NT2/D1 (cell line): ENCODE measurements around the gene CKAP2L.

Source experiments
- DNase-seq: peaks from one replicate; pipeline ENCODE4 v3.0.0-alpha.2; 2011; ENCODE audit warnings: low read depth, low spot score
- H3K27me3 ChIP-seq: 2 replicates; pipeline ENCODE4 v1.6.0; 2011; ENCODE audit warnings: mild to moderate bottlenecking; ENCODE audit not compliant: insufficient read length, insufficient read depth
- H3K36me3 ChIP-seq: 2 replicates; pipeline ENCODE4 v1.6.1; 2011; ENCODE audit warnings: mild to moderate bottlenecking, low read length, mixed read lengths; ENCODE audit not compliant: insufficient read depth, insufficient read length
- H3K4me1 ChIP-seq: 2 replicates; pipeline ENCODE4 v1.5.1; 2011; ENCODE audit not compliant: insufficient read depth, insufficient read length
- H3K4me3 ChIP-seq: 2 replicates; pipeline ENCODE4 v1.5.1; 2011; ENCODE audit warnings: low read depth; ENCODE audit not compliant: insufficient read length
- H3K9ac ChIP-seq: 2 replicates; pipeline ENCODE4 v1.6.0; 2011; ENCODE audit warnings: low read depth; ENCODE audit not compliant: insufficient read length
- H3K9me3 ChIP-seq: 2 replicates; pipeline ENCODE4 v1.5.1; 2011; ENCODE audit warnings: mild to moderate bottlenecking, low read length; ENCODE audit not compliant: insufficient read depth
- SUZ12 ChIP-seq: IDR thresholded peaks from 2 replicates; pipeline ENCODE4 v1.6.1; 2011; ENCODE audit not compliant: insufficient read length, insufficient read depth; ENCODE audit errors: extremely low read depth
- YY1 ChIP-seq: IDR thresholded peaks from 2 replicates; pipeline ENCODE4 v1.6.1; 2011; ENCODE audit not compliant: insufficient read length, insufficient read depth
- ZNF274 ChIP-seq: IDR thresholded peaks from 2 replicates; pipeline ENCODE4 v1.6.1; 2011; ENCODE audit warnings: mild to moderate bottlenecking, low read depth, low read length

Gene CKAP2L

GRCh38 chr2:112728378-112729175 lies 35.8 kb downstream of the CKAP2L start:
- Histone ChIP-seq H3K36me3 (no peaks in the 10 kb centered on the region), H3K9ac (no peak overlapping the region), H3K4me1 (peaks cover 8% of the 10 kb centered on the region), H3K4me3 (no peak overlapping the region), H3K9me3 (no peaks in the 10 kb centered on the region), H3K27me3 (no peaks in the 10 kb centered on the region)
- no peak for TF ChIP-seq ZNF274
- TF ChIP-seq YY1: no peak
- no peak for TF ChIP-seq SUZ12
- no peak for DNase-seq

- no peaks in the 10 kb centered on the region for H3K9me3 ChIP-seq
- H3K9ac ChIP-seq: no peak overlapping the region
- peaks cover 8% of the 10 kb centered on the region for H3K4me1 ChIP-seq
- TF ChIP-seq ZNF274: no peak
- no peak for TF ChIP-seq YY1
- TF ChIP-seq SUZ12: no peak
- no peaks in the 10 kb centered on the region for H3K36me3 ChIP-seq
- H3K27me3 ChIP-seq: no peaks in the 10 kb centered on the region
- H3K4me3 ChIP-seq: no peak overlapping the region
- no peak for DNase-seq
Observed at GRCh38 chr2:112728029-112728362, 36.4 kb downstream of the CKAP2L start.

GRCh38 chr2:112727276-112728028 lies 37.0 kb downstream of the CKAP2L start:
- DNase-seq: no peak
- TF ChIP-seq SUZ12: no peak
- TF ChIP-seq YY1: no peak
- no peak for TF ChIP-seq ZNF274
- no peaks in the 10 kb centered on the region for H3K27me3 ChIP-seq
- H3K9me3 ChIP-seq: no peaks in the 10 kb centered on the region
- H3K9ac ChIP-seq: no peak overlapping the region
- H3K4me3 ChIP-seq: no peak overlapping the region
- no peaks in the 10 kb centered on the region for H3K36me3 ChIP-seq
- peaks cover 8% of the 10 kb centered on the region for H3K4me1 ChIP-seq

GRCh38 chr2:112726487-112727190 lies 37.8 kb downstream of the CKAP2L start:
- peak; percentile 90 for DNase-seq
- TF ChIP-seq YY1: no peak
- no peak for TF ChIP-seq SUZ12
- TF ChIP-seq ZNF274: no peak
- Histone ChIP-seq H3K9ac (peak overlapping the region; percentile 8), H3K9me3 (no peaks in the 10 kb centered on the region), H3K4me3 (no peak overlapping the region), H3K27me3 (no peaks in the 10 kb centered on the region), H3K36me3 (no peaks in the 10 kb centered on the region), H3K4me1 (peaks cover 8% of the 10 kb centered on the region)

- H3K4me3 ChIP-seq: no peak overlapping the region
- no peaks in the 10 kb centered on the region for H3K27me3 ChIP-seq
- H3K9me3 ChIP-seq: no peaks in the 10 kb centered on the region
- no peak for TF ChIP-seq SUZ12
- TF ChIP-seq ZNF274: no peak
- no peak for TF ChIP-seq YY1
- no peak overlapping the region for H3K9ac ChIP-seq
- no peaks in the 10 kb centered on the region for H3K36me3 ChIP-seq
- H3K4me1 ChIP-seq: peaks cover 8% of the 10 kb centered on the region
- DNase-seq: no peak
Observed at GRCh38 chr2:112725545-112726457, 38.6 kb downstream of the CKAP2L start.

- TF ChIP-seq YY1 (no peak), ZNF274 (no peak), SUZ12 (no peak)
- no peak overlapping the region for H3K9ac ChIP-seq
- no peak overlapping the region for H3K4me3 ChIP-seq
- peak; percentile 22 for DNase-seq
- H3K9me3 ChIP-seq: no peaks in the 10 kb centered on the region
- peaks cover 8% of the 10 kb centered on the region for H3K4me1 ChIP-seq
- H3K36me3 ChIP-seq: no peaks in the 10 kb centered on the region
- no peaks in the 10 kb centered on the region for H3K27me3 ChIP-seq
Observed at GRCh38 chr2:112724591-112725525, 39.6 kb downstream of the CKAP2L start.
